Loucy (cell line): ENCODE results near the gene TMEM178A.

Source experiments
- H2AFZ ChIP-seq: fragments of 200-600 bp; sonication (generic); 2 replicates; pipeline ENCODE4 v1.6.0; 2016; ENCODE audit warnings: antibody characterized with exemption, mild to moderate bottlenecking, low read length, moderate library complexity
- H3F3A ChIP-seq: fragments of 200-600 bp; 2 replicates; pipeline ENCODE4 v1.6.0; 2016; ENCODE audit warnings: antibody characterized with exemption, low read depth, mild to moderate bottlenecking
- H3K27me3 ChIP-seq: fragments of 200-600 bp; sonication (generic); 2 replicates; pipeline ENCODE4 v1.6.1; 2014; ENCODE audit warnings: low read length, mild to moderate bottlenecking; ENCODE audit not compliant: insufficient read depth, poor library complexity, severe bottlenecking
- H3K36me3 ChIP-seq: fragments of 200-600 bp; sonication (generic); 2 replicates; pipeline ENCODE4 v1.6.1; 2016; ENCODE audit warnings: low read length; ENCODE audit not compliant: insufficient read depth
- H3K4me1 ChIP-seq: fragments of 200-600 bp; sonication (generic); 2 replicates; pipeline ENCODE4 v1.5.1; 2014; ENCODE audit warnings: low read length, mild to moderate bottlenecking; ENCODE audit not compliant: insufficient read depth, poor library complexity, severe bottlenecking
- H3K4me2 ChIP-seq: fragments of 200-600 bp; sonication (generic); 2 replicates; pipeline ENCODE4 v1.6.0; 2014; ENCODE audit warnings: antibody characterized with exemption, low read length, low read depth, mild to moderate bottlenecking; ENCODE audit not compliant: poor library complexity, severe bottlenecking
- H3K4me3 ChIP-seq: fragments of 200-600 bp; sonication (generic); 2 replicates; pipeline ENCODE4 v1.5.1; 2014; ENCODE audit warnings: low read length, mild to moderate bottlenecking, mixed read lengths; ENCODE audit not compliant: poor library complexity, severe bottlenecking
- H3K79me2 ChIP-seq: fragments of 200-600 bp; sonication (generic); 2 replicates; pipeline ENCODE4 v1.6.1; 2014; ENCODE audit warnings: low read length; ENCODE audit not compliant: insufficient read depth
- H3K9ac ChIP-seq: fragments of 200-600 bp; sonication (generic); 2 replicates; pipeline ENCODE4 v1.6.0; 2014; ENCODE audit warnings: mild to moderate bottlenecking, low read depth, low read length, moderate library complexity; ENCODE audit not compliant: poor library complexity, severe bottlenecking
- H3K9me2 ChIP-seq: fragments of 200-600 bp; sonication (generic); replicated peaks from 2 replicates; pipeline ENCODE4 v1.6.1; 2016; ENCODE audit warnings: low read depth, low read length, mixed read lengths
- H3K9me3 ChIP-seq: fragments of 200-600 bp; sonication (generic); 2 replicates; pipeline ENCODE4 v1.6.1; 2014; ENCODE audit warnings: mild to moderate bottlenecking, antibody characterized with exemption, low read length, low read depth; ENCODE audit not compliant: insufficient read depth
- H4K20me1 ChIP-seq: fragments of 200-600 bp; sonication (generic); 2 replicates; pipeline ENCODE4 v1.6.0; 2014; ENCODE audit warnings: antibody characterized with exemption, low read length, mild to moderate bottlenecking; ENCODE audit not compliant: insufficient read depth, poor library complexity, severe bottlenecking
- EZH2phosphoT487 ChIP-seq: fragments of 200-600 bp; IDR thresholded peaks from 2 replicates; pipeline ENCODE4 v1.6.1; 2018; ENCODE audit warnings: antibody characterized with exemption, mild to moderate bottlenecking, moderate library complexity, borderline replicate concordance
- TF ChIP-seq, protein P1 (sequence below): fragments of 200-600 bp; sonication (generic); conservative IDR thresholded peaks from 2 replicates; pipeline ENCODE4 v1.5.1; 2014; ENCODE audit warnings: mild to moderate bottlenecking, antibody characterized with exemption, low read length

The TMEM178A gene

GRCh38 chr2:39705638-39706037 is 39.9 kb downstream of the TMEM178A start:
- Histone ChIP-seq H3K9me3 (peaks cover 14% of the 10 kb centered on the region; the same call in 1 of the 2 replicates), H3K4me3 (no peak overlapping the region), H3K36me3 (no peaks in the 10 kb centered on the region), H3K9ac (no peak overlapping the region), H3K9me2 (no peaks in the 10 kb centered on the region), H4K20me1 (no peaks in the 10 kb centered on the region), H3K79me2 (no peaks in the 10 kb centered on the region), H3K27me3 (no peaks in the 10 kb centered on the region), H3K4me2 (peak overlapping the region; percentile 7), H3F3A (no peaks in the 10 kb centered on the region), H2AFZ (no peak overlapping the region), H3K4me1 (no peaks in the 10 kb centered on the region)
- TF ChIP-seq, protein P1, sequence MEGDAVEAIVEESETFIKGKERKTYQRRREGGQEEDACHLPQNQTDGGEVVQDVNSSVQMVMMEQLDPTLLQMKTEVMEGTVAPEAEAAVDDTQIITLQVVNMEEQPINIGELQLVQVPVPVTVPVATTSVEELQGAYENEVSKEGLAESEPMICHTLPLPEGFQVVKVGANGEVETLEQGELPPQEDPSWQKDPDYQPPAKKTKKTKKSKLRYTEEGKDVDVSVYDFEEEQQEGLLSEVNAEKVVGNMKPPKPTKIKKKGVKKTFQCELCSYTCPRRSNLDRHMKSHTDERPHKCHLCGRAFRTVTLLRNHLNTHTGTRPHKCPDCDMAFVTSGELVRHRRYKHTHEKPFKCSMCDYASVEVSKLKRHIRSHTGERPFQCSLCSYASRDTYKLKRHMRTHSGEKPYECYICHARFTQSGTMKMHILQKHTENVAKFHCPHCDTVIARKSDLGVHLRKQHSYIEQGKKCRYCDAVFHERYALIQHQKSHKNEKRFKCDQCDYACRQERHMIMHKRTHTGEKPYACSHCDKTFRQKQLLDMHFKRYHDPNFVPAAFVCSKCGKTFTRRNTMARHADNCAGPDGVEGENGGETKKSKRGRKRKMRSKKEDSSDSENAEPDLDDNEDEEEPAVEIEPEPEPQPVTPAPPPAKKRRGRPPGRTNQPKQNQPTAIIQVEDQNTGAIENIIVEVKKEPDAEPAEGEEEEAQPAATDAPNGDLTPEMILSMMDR, result no peak
- no peak for TF ChIP-seq EZH2phosphoT487

GRCh38 chr2:39706312-39706711 is 40.6 kb downstream of the TMEM178A start:
- Histone ChIP-seq H3K36me3 (no peaks in the 10 kb centered on the region), H2AFZ (no peak overlapping the region), H4K20me1 (no peaks in the 10 kb centered on the region), H3K4me3 (no peak overlapping the region), H3K9me3 (peaks cover 12% of the 10 kb centered on the region; the same call in 1 of the 2 replicates), H3K79me2 (no peaks in the 10 kb centered on the region), H3K9ac (no peak overlapping the region), H3F3A (no peaks in the 10 kb centered on the region), H3K27me3 (no peaks in the 10 kb centered on the region), H3K9me2 (no peaks in the 10 kb centered on the region), H3K4me2 (no peak overlapping the region), H3K4me1 (no peaks in the 10 kb centered on the region)
- TF ChIP-seq EZH2phosphoT487, result no peak
- TF ChIP-seq, protein P1, result no peak

GRCh38 chr2:39706945-39707344 is 41.2 kb downstream of the TMEM178A start:
- Histone ChIP-seq H3K4me2 (no peak overlapping the region), H3K4me3 (no peak overlapping the region), H3F3A (no peaks in the 10 kb centered on the region), H3K79me2 (no peaks in the 10 kb centered on the region), H3K9me3 (peaks cover 6% of the 10 kb centered on the region; the same call in 1 of the 2 replicates), H4K20me1 (no peaks in the 10 kb centered on the region), H3K9ac (no peak overlapping the region), H3K27me3 (no peaks in the 10 kb centered on the region), H3K4me1 (no peaks in the 10 kb centered on the region), H3K36me3 (no peaks in the 10 kb centered on the region), H2AFZ (no peak overlapping the region), H3K9me2 (no peaks in the 10 kb centered on the region)
- TF ChIP-seq, protein P1, result no peak
- TF ChIP-seq EZH2phosphoT487, result no peak
